PFSK-1 (cell line): ENCODE measurements around the gene AKAP1.

Experiments used
- POLR2AphosphoS5 ChIP-seq: IDR thresholded peaks from 2 replicates; pipeline ENCODE4 v1.6.1; 2012; ENCODE audit warnings: low read depth, mild to moderate bottlenecking, control low read depth, low read length, moderate library complexity
- REST ChIP-seq, 2 experiments: IDR thresholded peaks; 2 replicates each; pipeline versions ENCODE4 v1.6.1 to v1.8.0; 2011 to 2012; ENCODE audit warnings: low read depth in 2 of 2, low read length in 2 of 2, control low read depth in 1 of 2, inconsistent platforms in 1 of 2, mild to moderate bottlenecking in 1 of 2, moderate library complexity in 1 of 2; ENCODE audit not compliant: insufficient read depth in 1 of 2
- SIN3A ChIP-seq: IDR thresholded peaks from 2 replicates; pipeline ENCODE4 v1.6.1; 2012; ENCODE audit warnings: mild to moderate bottlenecking, low read length, moderate library complexity, borderline replicate concordance; ENCODE audit not compliant: insufficient read depth
- TAF1 ChIP-seq: IDR thresholded peaks from 2 replicates; pipeline ENCODE4 v1.6.1; 2012; ENCODE audit warnings: low read length, control low read depth, borderline replicate concordance; ENCODE audit not compliant: insufficient read depth

- TF ChIP-seq POLR2AphosphoS5 (no peak), TAF1 (no peak), SIN3A (no peak), REST (IDR thresholded peaks at IDR 0.05; ENCODE audit: insufficient read depth in 1 of 2, low read depth in 2 of 2, low read length in 2 of 2) (no peak)
These were observed 66.8 kb downstream of the AKAP1 start for GRCh38 chr17:57151798-57152197.
